ENCODE results near the gene TMEM164. TPM values are rescaled to one million over a fixed set of nuclear protein-coding genes. Genes with fewer than 3 reads are reported as not detected.

TMEM164 gene
- total and polyA plus RNA-seq, 2 experiments from 2014 or later = 3.4 to 17.2 TPM

- no peak overlapping the region for H3K4me3 Mint-ChIP-seq
- Histone ChIP-seq H3F3A (replicated peaks; ENCODE audit: low read depth) (no peaks in the 10 kb centered on the region), H3K27me3 (ENCODE audit: insufficient read depth) (no peaks in the 10 kb centered on the region), H4K20me1 (replicated peaks; ENCODE audit: insufficient read depth) (no peaks in the 10 kb centered on the region), H2AFZ (no peak overlapping the region), H3K36me3 (ENCODE audit: insufficient read depth) (no peaks in the 10 kb centered on the region), H3K9me2 (ENCODE audit: insufficient read depth) (no peaks in the 10 kb centered on the region), H3K27ac (ENCODE audit: low read depth) (no peak overlapping the region), H3K4me2 (no peak overlapping the region), H3K4me1 (ENCODE audit: insufficient read depth) (no peaks in the 10 kb centered on the region), H3K4me3 (no peak overlapping the region), H3K79me2 (replicated peaks; ENCODE audit: insufficient read depth) (no peaks in the 10 kb centered on the region)
- no peaks in the 10 kb centered on the region for H3K27me3 Mint-ChIP-seq (ENCODE audit: insufficient read depth, low read depth, poor library complexity)
- no peak overlapping the region for H3K27ac Mint-ChIP-seq
- H3K36me3 Mint-ChIP-seq (ENCODE audit: low read depth) = 0 out of 3 replicates have a peak, but pooled peaks cover 6% of the 10 kb centered on the region
- ATAC-seq = no peak
- H3K4me1 Mint-ChIP-seq = peaks cover 18% of the 10 kb centered on the region
- TF ChIP-seq EZH2phosphoT487 (IDR thresholded peaks at IDR 0.05; ENCODE audit: unreplicated experiment) (no peak), NANOG (IDR thresholded peaks at IDR 0.05; ENCODE audit: borderline replicate concordance) (no peak), JUNB (IDR thresholded peaks at IDR 0.05; ENCODE audit: unreplicated experiment) (no peak), ZNF462 (CRISPR knock-in tag; IDR thresholded peaks at IDR 0.05) (no peak), STAT1 (IDR thresholded peaks at IDR 0.05; ENCODE audit: unreplicated experiment) (no peak), EZH2 (IDR thresholded peaks at IDR 0.05; ENCODE audit: low read depth, unreplicated experiment) (no peak), CTCF (conservative IDR thresholded peaks at IDR 0.05; ENCODE audit: low read depth in 2 of 2) (no peak), ZNF331 (CRISPR knock-in tag; IDR thresholded peaks at IDR 0.05; ENCODE audit: low read depth) (no peak), ZNF114 (CRISPR knock-in tag; IDR thresholded peaks at IDR 0.05) (no peak), ETS1 (IDR thresholded peaks at IDR 0.05) (no peak), REST (IDR thresholded peaks at IDR 0.05; ENCODE audit: unreplicated experiment) (no peak), POLR2AphosphoS5 (IDR thresholded peaks at IDR 0.05; ENCODE audit: low read depth) (no peak)
- no peak for DNase-seq (ENCODE audit: low spot score)
- no peaks in the 10 kb centered on the region for H3K9me3 Mint-ChIP-seq
Measured at GRCh38 chrX:110052303-110052702, 49.4 kb downstream of the TMEM164 start.
